Uterus (tissue), 4 donors: ENCODE results near the gene L2HGDH. TPM values are rescaled to one million over a fixed set of nuclear protein-coding genes. Genes with fewer than 3 reads are reported as not detected.

Source experiments
- DNase-seq, 2 donors: peaks; one replicate each; pipeline ENCODE4 v3.0.0-alpha.2; 2019 to 2020
- H3K27ac ChIP-seq, 2 donors: fragments of 200-600 bp; sonication (generic); 1 replicate in 1 of 2; 2 replicates in 1 of 2; pipeline ENCODE4 v1.5.1; 2016 to 2018
- H3K27me3 ChIP-seq, 2 donors: fragments of 200-600 bp; sonication (generic); one replicate each; pipeline ENCODE4 v1.5.1; 2018 to 2019; ENCODE audit warnings: control low read depth in 1 of 2
- H3K36me3 ChIP-seq, 2 donors: fragments of 200-600 bp; sonication (generic); one replicate each; pipeline ENCODE4 v1.5.1; 2019; ENCODE audit warnings: control low read depth in 1 of 2
- H3K4me1 ChIP-seq, 2 donors: fragments of 200-600 bp; sonication (generic); one replicate each; pipeline ENCODE4 v1.5.1; 2018 to 2019; ENCODE audit warnings: control low read depth in 1 of 2
- H3K4me3 ChIP-seq, 2 donors: fragments of 200-600 bp; sonication (generic); 1 replicate in 1 of 2; 2 replicates in 1 of 2; pipeline ENCODE4 v1.5.1; 2018 to 2019; ENCODE audit warnings: mild to moderate bottlenecking in 1 of 2
- H3K9me3 ChIP-seq, 2 donors: fragments of 200-600 bp; sonication (generic); one replicate each; pipeline ENCODE4 v1.5.1; 2019; ENCODE audit warnings: control low read depth in 1 of 2
- CTCF ChIP-seq, 4 experiments: fragments of 200-600 bp in 2 of 4; fragments of 450-650 bp in 2 of 4; sonication (generic) in 2 of 4; IDR thresholded peaks; one replicate each; pipeline ENCODE4 v1.5.1; 2016 to 2019; ENCODE audit warnings: antibody characterized with exemption in 4 of 4, mild to moderate bottlenecking in 2 of 4, moderate library complexity in 1 of 4
- POLR2A ChIP-seq, 2 donors: fragments of 450-650 bp; IDR thresholded peaks; one replicate each; pipeline ENCODE4 v1.6.1; 2016; ENCODE audit warnings: antibody characterized with exemption in 2 of 2, mild to moderate bottlenecking in 1 of 2, moderate library complexity in 1 of 2
- intact Hi-C: fragments of 100-400 bp; cut with DNase I; formaldehyde crosslinking; loops from one replicate; pipeline ENCODE4 v1.15.1; 2023; ENCODE audit warnings: low total_unique reads
- microRNA-seq: library from miRNA; unstranded; fragments of <30 nt; microRNA quantifications from one replicate; pipeline ENCODE4, GENCODE V29; 2016; ENCODE audit warnings: borderline microRNAs expressed, borderline replicate concordance
- small RNA-seq: library from RNA; depleted of rRNA; stranded (forward); fragments of <200 nt; gene quantifications from one replicate; pipeline ENCODE3, GENCODE V24; 2016
- total RNA-seq, 4 donors: library from RNA; depleted of rRNA in 3 of 4; stranded (reverse); fragments of >200 nt in 3 of 4; gene quantifications; one replicate each; pipeline versions ENCODE4 v1.1.0 to v1.2.4, GENCODE V29; 2014 to 2023
- donor health status: DM: yes; HTN: yes; CAD: no.

The L2HGDH gene
- total RNA-seq, 4 donors from 2014 or later, result 0.29 to 7.9 (median 2.5) TPM

DNA sequence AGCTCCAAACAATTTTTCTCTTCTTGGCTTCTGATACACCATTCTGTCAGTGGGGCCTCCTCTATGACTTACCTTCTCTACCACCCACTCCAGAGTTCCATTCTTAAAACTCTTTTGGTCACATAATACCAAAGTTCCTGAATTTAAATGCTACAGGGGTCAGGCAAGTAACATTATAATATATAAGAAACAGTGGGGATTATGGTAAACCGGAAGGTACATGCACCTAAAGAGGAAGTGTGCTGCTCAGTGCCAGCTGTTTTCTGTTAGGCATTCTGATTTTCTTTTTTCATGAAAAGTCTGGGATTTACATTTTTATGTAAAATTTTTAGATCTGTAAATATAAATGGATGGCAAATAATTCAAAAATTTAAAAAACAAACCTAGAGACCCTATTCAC, 120.5 kb downstream of the L2HGDH start:
- TF ChIP-seq POLR2A (IDR thresholded peaks at IDR 0.05), result no peak
- no peak for TF ChIP-seq CTCF (IDR thresholded peaks at IDR 0.05)
- no peaks in the 10 kb centered on the region for H3K9me3 ChIP-seq
- H3K36me3 ChIP-seq, result no peaks in the 10 kb centered on the region
- intact Hi-C loops, result no loop called here
- no peaks in the 10 kb centered on the region for H3K27me3 ChIP-seq
- no peak overlapping the region for H3K4me3 ChIP-seq
- H3K4me1 ChIP-seq, result no peaks in the 10 kb centered on the region
- no peak overlapping the region for H3K27ac ChIP-seq
- DNase-seq, result no peak

Small RNAs within 50 kb of the gene (microRNA-seq; reads per million reads assigned to microRNA genes)
- not detected for gene MIR4504

Small RNAs within 50 kb of the gene (small RNA-seq; reads per million reads assigned to genes)
- gene MIR4504, result not detected

Other genes starting within 250 kb of the L2HGDH start
- gene VCPKMT, start 195.7 kb downstream of the L2HGDH start, total RNA-seq, result 10 to 100 TPM in 2 of 4 donors, 1 to 10 TPM in 1, under 1 TPM in 1; 0.51 to 14.7 (median 10.9) TPM
- gene SOS2, start 80.7 kb downstream of the L2HGDH start, total RNA-seq, result 10 to 100 TPM; 21.8 to 66.9 (median 32.8) TPM
- 10 to 100 TPM; 13.1 to 48.4 (median 20.4) TPM for gene DMAC2L, start 95 bp upstream of the L2HGDH start, total RNA-seq
- 10 to 100 TPM in 3 of 4 donors, 1 to 10 TPM in 1; 6.8 to 38.1 (median 20.1) TPM for gene CDKL1, start 84.7 kb upstream of the L2HGDH start, total RNA-seq
- 100 to 1,000 TPM in 2 of 4 donors, 10 to 100 TPM in 2; 44.6 to 179 (median 97.8) TPM for gene MAP4K5, start 220.3 kb upstream of the L2HGDH start, total RNA-seq
- gene ATL1, start 247.9 kb upstream of the L2HGDH start, total RNA-seq, result 10 to 100 TPM in 3 of 4 donors, 1 to 10 TPM in 1; 1.5 to 24.3 (median 13.0) TPM